Measurements from ENCODE around the gene COASY. TPM values are rescaled to one million over a fixed set of nuclear protein-coding genes. Genes with fewer than 3 reads are reported as not detected.

Gene COASY
- total and polyA plus RNA-seq, 4 donors, result 18.2 to 78.1 (median 51.7) TPM

GRCh38 chr17:42563950-42564349 lies 2.0 kb downstream of the COASY start (continued):
- no peak for TF ChIP-seq REST (IDR thresholded peaks at IDR 0.05)
- TF ChIP-seq ZBTB33 (IDR thresholded peaks at IDR 0.05), result no peak
- no peak for TF ChIP-seq NR2F2 (IDR thresholded peaks at IDR 0.05)
- TF ChIP-seq TAF1 (conservative IDR thresholded peaks at IDR 0.05), result no peak
- no peak for TF ChIP-seq GABPA (IDR thresholded peaks at IDR 0.05 in 1 of 2, conservative IDR thresholded peaks at IDR 0.05 in 1 of 2)
- TF ChIP-seq EGR1 (IDR thresholded peaks at IDR 0.05; ENCODE audit: low read depth in 2 of 2), result no peak
- no peak for TF ChIP-seq JUND (IDR thresholded peaks at IDR 0.05)
- no peak for TF ChIP-seq RXRA (IDR thresholded peaks at IDR 0.05)

- H3K27ac ChIP-seq (ENCODE audit: low read depth in 1 of 2, low read length in 2 of 2), result peak overlapping the region; percentile 48 to 49
- no peaks in the 10 kb centered on the region for H3K27me3 ChIP-seq (ENCODE audit: control insufficient read depth in 4 of 4, insufficient read depth in 4 of 4, low read length in 3 of 4)
- peaks cover 4 to 24% (median 17%) of the 10 kb centered on the region in 4 donors for H3K36me3 ChIP-seq (ENCODE audit: control insufficient read depth in 4 of 4, insufficient read depth in 3 of 4, low read depth in 1 of 4, low read length in 3 of 4)
- WGBS, result 63% methylated on average over 15 of the region's 15 CpGs
- no peak overlapping the region for H3K9ac ChIP-seq (ENCODE audit: low read depth in 1 of 2, low read length in 2 of 2)
- TF ChIP-seq REST (IDR thresholded peaks at IDR 0.05) (no peak), EGR1 (IDR thresholded peaks at IDR 0.05; ENCODE audit: low read depth in 2 of 2) (no peak), TAF1 (conservative IDR thresholded peaks at IDR 0.05) (no peak), SP1 (IDR thresholded peaks at IDR 0.05) (peak; percentile 91), ATF3 (IDR thresholded peaks at IDR 0.05) (peak; percentile 66), HNF4A (conservative IDR thresholded peaks at IDR 0.05) (peak; percentile 81 to 98), YY1 (IDR thresholded peaks at IDR 0.05) (no peak), HNF4G (IDR thresholded peaks at IDR 0.05) (peak; percentile 88), FOXA2 (IDR thresholded peaks at IDR 0.05) (no peak), RXRA (IDR thresholded peaks at IDR 0.05) (peak; percentile 38 to 73), JUND (IDR thresholded peaks at IDR 0.05) (no peak), ZBTB33 (IDR thresholded peaks at IDR 0.05) (peak; percentile 31), FOXA1 (IDR thresholded peaks at IDR 0.05) (no peak), NR2F2 (IDR thresholded peaks at IDR 0.05) (peak; percentile 50), GABPA (IDR thresholded peaks at IDR 0.05 in 1 of 2, conservative IDR thresholded peaks at IDR 0.05 in 1 of 2) (peak in 1 of 2 donors; percentile 44), RAD21 (IDR thresholded peaks at IDR 0.05) (peak in 1 of 2 donors; percentile 31)
- TF ChIP-seq, protein P1, sequence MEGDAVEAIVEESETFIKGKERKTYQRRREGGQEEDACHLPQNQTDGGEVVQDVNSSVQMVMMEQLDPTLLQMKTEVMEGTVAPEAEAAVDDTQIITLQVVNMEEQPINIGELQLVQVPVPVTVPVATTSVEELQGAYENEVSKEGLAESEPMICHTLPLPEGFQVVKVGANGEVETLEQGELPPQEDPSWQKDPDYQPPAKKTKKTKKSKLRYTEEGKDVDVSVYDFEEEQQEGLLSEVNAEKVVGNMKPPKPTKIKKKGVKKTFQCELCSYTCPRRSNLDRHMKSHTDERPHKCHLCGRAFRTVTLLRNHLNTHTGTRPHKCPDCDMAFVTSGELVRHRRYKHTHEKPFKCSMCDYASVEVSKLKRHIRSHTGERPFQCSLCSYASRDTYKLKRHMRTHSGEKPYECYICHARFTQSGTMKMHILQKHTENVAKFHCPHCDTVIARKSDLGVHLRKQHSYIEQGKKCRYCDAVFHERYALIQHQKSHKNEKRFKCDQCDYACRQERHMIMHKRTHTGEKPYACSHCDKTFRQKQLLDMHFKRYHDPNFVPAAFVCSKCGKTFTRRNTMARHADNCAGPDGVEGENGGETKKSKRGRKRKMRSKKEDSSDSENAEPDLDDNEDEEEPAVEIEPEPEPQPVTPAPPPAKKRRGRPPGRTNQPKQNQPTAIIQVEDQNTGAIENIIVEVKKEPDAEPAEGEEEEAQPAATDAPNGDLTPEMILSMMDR (IDR thresholded peaks at IDR 0.05; ENCODE audit: low read depth, low read length, missing input control), result no peak
- TF ChIP-seq, protein P2, sequence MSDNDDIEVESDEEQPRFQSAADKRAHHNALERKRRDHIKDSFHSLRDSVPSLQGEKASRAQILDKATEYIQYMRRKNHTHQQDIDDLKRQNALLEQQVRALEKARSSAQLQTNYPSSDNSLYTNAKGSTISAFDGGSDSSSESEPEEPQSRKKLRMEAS (IDR thresholded peaks at IDR 0.05), result no peak
- peaks cover 15 to 74% (median 56%) of the 10 kb centered on the region in 4 donors for H3K4me1 ChIP-seq (ENCODE audit: control insufficient read depth in 4 of 4, insufficient read depth in 4 of 4, low read length in 3 of 4)
- DNase-seq (ENCODE audit: low spot score), result no peak
- H3K4me3 ChIP-seq (ENCODE audit: low read depth in 1 of 3, low read length in 3 of 3), result no peak overlapping the region
- no peaks in the 10 kb centered on the region for H3K9me3 ChIP-seq (ENCODE audit: control insufficient read depth in 4 of 4, low read length in 3 of 4)
These were observed 3.0 kb downstream of the COASY start for GRCh38 chr17:42564815-42565522.
